ENCODE results near the gene ATG16L1.
"Not testable (repeated sequence)": the region's sequence is repeated elsewhere in the genome, so short reads cannot be mapped to it uniquely, and the experiment has no call there.

ATG16L1 gene

GRCh38 chr2:233332125-233332524 lies 80.7 kb downstream of the ATG16L1 start:
- no peak for DNase-seq (ENCODE audit: low spot score)

DNA sequence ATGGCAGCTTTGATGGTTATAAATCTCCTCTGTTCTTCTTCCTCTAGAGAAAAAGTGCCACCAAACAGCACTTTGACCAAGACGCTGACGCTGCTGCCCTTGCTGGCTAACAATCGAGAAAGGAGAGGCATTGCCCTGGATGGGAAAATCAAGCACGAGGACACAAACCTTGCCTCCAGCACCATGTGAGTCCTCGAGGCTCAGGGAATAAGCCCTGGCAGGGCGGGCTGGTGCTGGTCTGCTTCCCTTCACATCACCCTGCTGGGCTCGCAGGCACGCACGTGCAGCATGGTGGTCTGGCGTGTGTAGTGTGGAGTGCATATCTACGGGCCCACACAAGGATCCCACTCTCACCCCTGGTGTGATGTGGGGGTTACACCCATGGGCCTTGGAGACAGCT lies 83.4 kb downstream of the ATG16L1 start:
- DNase-seq (ENCODE audit: low spot score), result no peak

GRCh38 chr2:233336091-233336490 lies 84.6 kb downstream of the ATG16L1 start:
- not testable (repeated sequence) for DNase-seq (ENCODE audit: low spot score)

GRCh38 chr2:233336541-233336940 lies 85.1 kb downstream of the ATG16L1 start:
- no peak for DNase-seq (ENCODE audit: low spot score)

GRCh38 chr2:233338046-233338445 lies 86.6 kb downstream of the ATG16L1 start:
- no peak for DNase-seq (ENCODE audit: low spot score)

- no peak for DNase-seq (ENCODE audit: low spot score)
Measured at GRCh38 chr2:233338812-233339368, 87.4 kb downstream of the ATG16L1 start.

DNA sequence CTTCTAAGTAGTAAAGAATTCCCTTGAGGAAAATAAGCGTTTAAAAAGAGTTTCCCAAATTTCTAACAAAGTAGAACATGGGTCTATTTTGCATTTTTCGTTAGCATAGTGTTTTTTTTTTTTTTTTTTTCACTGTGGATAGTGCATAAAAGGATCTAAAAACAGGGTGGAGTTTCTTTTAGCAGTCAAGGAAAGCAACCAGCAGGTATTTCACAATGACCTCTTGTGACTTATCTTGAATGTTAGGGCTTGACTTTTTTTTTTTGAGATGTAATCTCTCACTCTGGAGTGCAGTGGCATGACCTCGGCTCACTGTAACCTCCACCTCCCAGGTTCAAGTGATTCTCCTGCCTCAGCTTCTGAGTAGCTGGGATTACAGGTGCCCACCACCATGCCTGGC lies 88.0 kb downstream of the ATG16L1 start:
- DNase-seq (ENCODE audit: low spot score), result no peak

DNA sequence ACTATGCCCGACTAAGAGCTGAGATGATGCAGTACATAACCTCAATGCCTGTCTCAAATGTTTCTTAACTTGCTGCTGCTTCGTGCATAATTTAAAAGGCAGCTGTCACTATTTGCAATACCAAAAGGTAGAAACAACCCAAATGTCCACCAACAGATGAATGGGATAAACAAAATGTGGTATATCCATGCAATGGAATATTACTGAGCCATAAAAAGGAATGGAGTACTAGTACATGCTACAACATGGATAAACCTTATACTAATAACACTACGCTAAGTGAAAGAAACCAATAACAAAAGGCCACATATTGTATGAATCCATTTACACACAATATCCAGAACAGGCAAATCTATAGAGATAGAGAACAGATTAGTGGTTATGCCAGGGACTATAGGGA lies 89.8 kb downstream of the ATG16L1 start:
- no peak for DNase-seq (ENCODE audit: low spot score)

DNA sequence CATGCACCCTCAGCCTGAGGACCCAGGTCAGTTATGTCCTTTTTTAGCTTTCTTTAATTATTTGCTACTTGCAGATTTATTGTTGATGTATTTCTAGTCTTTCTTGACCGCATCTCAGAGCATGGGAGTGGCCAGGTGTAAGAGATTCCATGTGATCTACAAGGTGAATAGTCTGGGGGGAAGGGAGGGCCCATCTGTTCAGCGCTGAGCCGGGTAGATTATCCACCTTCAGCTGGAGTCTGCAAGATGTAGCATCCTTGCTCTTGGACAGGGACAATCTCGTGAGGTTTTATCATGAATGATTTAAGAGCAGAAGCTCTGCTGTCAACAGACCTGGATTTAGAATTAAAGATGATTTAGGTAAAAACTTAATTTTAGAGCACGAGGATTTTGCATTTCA lies 90.8 kb downstream of the ATG16L1 start:
- no peak for DNase-seq (ENCODE audit: low spot score)

GRCh38 chr2:233343171-233343705 lies 91.8 kb downstream of the ATG16L1 start:
- no peak for DNase-seq (ENCODE audit: low spot score)
